T-helper 22 cell (primary cell): ENCODE results near the gene DIRAS2.
"Not testable (repeated sequence)": the region's sequence is repeated elsewhere in the genome, so short reads cannot be mapped to it uniquely, and the experiment has no call there.

ENCODE experiments used
- DNase-seq: peaks from one replicate; pipeline ENCODE4 v3.0.0-alpha.2; 2020; ENCODE audit warnings: low read depth

DIRAS2 gene, protein sequence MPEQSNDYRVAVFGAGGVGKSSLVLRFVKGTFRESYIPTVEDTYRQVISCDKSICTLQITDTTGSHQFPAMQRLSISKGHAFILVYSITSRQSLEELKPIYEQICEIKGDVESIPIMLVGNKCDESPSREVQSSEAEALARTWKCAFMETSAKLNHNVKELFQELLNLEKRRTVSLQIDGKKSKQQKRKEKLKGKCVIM

DNA sequence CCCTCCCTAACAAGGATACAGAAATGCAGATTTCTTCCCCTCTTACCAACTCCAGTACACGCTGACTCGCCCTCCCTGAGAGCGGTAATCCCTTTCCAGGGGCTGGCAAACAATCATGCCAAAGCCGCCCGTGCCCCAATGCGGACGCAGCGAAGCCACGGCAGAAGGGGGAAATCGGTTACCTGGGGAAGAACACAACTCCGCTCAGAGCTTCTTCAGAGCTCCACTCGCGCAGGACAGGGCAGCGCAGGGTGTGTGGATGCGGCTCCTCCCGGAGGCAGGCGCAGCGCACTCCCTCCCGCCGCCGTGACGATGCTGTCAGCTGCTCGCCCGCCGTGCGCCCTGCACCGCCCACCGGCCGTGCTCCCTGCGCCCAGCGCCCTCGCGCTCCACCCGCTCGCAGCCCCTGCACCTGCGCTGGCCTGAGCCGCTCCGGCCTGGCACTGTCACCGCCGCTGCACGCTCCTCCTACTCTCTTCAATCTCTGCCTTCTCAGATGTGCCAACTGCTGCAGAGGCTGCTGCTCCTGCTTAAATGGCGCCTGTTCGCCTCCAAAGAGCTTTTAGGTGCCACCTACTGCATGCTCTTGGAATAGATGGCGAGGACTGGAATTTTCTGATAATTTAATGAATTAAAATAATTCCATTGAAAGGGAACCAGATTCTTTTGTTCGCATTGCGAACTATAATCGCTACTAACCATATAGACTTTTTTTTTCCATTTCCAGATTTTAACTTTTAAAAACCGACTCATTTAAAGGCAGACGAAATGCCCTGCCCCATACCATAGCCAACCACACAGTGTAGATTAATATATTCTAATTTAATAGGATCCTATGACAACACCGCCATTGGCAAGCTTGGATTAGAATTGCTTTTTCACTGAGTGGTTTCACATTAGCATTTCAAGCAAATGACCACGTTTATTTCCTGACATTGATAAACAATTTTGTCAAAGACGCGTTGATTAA, at the start of gene DIRAS2:
DIRAS2 (minus strand) TSS at position 255 of the 970 bp plus-strand sequence. CDS start 28,997 bp downstream, outside the sequence.
- DNase-seq = no peak

DNA sequence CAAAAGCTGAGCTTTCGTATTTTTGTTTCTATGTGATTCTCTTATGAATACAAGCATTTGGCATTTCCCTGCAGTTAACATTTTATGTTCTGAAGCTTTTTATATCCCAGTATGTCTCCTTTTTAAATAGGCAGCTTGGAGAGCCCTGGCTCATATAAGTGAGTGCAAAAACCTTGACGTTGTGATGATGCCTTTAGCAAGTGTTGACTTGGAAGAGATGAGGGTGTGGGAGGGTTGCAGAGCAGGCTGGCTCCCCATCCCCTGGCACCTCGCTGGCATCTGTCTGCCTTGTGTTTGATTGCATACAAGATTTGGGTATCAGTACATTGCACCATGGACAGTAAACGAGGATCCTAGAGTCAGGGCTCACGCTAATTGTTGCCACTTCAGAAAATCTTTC, 42.1 kb upstream of the DIRAS2 start:
- no peak for DNase-seq

DNA sequence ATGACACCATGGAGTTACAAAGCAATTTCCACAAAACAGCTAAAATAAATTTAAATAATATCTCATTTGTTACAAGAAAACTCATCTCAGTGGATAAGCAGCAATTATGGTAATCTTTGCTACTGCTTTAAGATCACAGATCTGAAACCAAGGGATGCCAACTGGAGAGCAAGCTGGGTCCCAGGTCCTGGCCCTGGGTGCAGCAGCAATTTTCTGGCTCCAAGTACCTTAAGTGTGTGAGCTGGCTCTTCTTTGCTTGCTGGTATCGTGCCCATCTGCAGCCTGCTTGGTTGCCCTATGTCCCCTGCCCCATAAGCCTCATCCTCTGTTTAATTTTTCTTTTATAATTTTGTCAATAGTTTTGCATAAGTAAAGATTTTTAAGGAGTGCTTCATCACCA, 41.5 kb upstream of the DIRAS2 start:
- DNase-seq = no peak

DNA sequence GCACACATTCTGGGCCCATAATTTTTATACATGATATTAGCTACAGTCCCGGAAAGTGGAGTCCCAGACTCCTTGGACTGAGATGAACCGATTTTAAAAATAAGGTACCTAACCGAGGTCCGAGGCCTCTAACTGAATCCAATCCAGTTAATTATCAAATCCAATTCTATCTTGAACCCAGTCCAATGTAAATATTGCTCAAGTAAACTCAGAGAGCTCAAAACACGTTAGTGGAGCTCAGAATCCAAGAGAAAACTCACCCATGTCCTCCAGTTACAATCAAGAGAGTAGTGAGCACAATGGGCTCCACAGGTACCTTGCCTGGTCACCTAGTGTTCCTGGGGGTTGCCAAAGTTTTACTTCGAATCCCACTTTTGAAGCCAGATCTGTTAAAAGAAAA, 37.9 kb upstream of the DIRAS2 start:
- no peak for DNase-seq

DNA sequence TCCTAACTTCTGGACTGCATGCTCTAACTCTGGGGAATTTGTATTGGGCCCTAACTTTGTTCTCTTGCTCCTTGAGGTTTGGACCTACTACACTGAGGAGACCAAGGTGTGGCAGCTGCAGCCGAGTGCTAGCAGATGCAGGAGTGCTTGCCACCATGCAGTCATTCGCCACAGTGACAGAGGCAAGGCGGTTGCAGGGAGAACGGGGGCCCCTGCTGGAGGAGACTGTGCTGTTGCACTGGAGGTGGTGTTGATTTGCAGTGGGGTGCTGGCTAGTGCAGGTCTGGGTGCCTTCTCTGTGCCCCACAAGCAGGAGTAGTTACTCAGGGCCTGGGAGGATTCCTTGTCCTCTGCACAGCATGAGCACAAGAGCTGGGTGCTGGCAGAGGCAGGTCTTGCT, 22.4 kb upstream of the DIRAS2 start:
- no peak for DNase-seq

DNA sequence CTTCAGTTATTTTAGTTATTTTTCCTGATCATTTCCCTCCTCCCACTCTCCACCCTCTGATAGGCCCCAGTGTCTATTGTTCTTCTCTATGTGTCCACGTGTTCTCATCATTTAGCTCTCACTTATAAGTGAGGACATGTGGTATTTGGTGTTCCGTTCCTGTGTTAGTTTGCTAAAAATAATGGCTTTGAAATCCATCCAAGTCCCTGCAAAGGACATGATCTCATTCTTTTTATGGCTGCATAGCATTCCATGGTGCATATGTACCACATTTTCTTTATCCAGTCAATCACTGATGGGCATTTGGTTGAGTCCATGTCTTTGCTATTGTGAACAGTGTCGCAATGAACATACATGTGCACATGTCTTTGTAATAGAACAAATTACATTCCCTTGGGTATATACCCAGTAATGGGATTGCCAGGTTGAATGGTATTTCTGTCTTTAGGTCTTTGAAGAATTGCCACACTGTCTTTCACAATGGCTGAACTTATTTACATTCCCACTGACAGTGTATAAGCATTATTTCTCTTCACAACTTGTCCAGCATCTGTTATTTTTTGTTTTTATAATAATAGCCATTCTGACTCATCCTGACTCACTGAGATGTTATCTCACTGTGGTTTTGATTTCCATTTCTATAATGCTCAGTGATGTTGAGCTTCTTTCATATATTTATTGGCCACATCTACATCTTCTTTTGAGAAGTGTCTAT, 17.2 kb upstream of the DIRAS2 start:
- DNase-seq = no peak

DNA sequence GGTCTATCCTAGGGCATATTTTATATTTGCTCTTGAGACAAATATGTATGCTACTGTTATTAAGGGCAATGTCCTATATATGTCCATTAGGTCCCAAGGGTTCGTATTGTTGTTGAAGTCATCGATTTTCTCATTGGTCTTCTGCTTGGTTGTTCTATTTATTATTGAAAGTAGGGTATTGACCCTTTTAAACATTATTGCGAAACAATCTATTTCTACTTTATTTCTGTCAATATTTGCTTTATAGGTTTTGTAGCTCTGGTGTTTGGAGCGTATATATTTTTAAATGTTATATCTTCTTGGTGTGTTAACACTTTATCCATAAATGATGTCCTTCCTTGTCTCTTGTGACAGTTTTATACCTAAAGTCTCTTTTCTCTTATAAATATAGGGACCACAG, 16.2 kb upstream of the DIRAS2 start:
- DNase-seq = no peak

DNA sequence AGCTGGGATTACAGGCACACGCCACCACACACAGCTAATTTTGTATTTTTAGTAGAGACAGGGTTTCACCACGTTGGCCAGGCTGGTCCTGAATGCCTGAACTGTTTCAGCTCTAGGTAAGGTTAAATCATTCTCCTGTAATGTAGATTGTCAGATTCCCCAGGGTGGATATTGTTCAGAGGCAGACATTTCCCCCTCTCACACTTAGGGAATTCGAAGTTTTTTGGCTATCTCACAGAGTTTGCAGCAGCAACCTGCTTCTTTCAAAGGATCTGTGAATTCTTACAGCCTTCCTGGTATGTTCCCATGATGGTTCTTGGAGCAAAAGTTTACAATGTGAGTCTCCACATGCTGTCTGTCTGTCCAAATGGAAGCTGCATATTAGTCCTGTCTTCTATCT, 15.6 kb upstream of the DIRAS2 start:
- DNase-seq = no peak

DNA sequence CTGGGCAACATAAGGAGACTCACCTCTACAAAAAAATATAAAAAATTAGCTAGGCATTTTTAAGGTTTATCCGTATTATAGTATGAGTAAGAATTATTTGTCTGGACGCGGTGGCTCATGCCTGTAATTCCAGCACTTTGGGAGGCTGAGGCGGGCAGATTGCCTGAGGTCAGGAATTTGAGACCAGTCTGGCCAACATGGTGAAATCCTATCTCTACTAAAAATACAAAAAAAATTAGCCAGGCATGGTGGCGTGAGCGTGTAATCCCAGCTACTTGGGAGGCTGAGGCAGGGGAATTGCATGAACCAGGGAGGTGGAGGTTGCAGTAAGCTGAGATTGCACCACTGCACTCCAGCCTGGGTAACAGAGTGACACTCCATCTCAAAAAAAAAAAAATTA, 14.3 kb upstream of the DIRAS2 start:
- DNase-seq = not testable (repeated sequence)

DNA sequence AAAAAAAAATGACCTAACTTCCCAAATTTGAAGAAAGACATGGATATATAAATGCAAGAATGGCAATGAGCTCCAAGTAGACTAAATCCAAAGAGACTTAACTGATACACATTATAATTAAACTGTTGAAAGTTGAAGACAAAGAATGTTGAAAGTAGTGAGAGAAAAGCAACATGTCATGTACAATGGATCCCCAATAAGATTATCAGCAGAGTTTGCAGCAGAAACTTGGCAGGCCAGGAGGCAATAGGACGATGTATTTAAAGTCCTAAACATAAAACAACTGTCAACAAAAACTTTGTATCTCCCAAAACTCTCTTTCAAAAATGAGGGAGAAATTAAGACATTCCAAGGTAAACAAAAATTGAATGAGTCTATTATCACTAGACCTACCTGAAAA, 8.6 kb upstream of the DIRAS2 start:
- no peak for DNase-seq

DNA sequence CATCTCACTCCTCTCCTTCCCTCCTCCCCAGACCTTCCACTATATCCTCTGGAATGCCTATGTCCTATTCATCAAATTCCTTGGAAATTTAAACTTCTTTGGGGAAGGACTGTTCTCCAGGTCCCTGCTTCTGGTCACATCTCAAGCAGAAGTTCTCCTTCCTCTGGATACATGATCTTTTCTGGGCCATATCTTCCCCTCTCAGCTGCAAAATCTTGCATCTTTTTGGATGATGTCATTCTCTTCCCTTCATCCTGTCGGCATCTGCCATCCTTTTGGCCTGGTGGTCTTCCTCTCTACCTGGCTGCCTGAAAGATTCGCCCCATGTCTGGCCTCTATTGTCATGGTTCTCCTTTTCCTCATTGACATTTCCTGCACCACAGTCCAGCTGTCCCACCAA, 5.2 kb upstream of the DIRAS2 start:
- DNase-seq = no peak

DNA sequence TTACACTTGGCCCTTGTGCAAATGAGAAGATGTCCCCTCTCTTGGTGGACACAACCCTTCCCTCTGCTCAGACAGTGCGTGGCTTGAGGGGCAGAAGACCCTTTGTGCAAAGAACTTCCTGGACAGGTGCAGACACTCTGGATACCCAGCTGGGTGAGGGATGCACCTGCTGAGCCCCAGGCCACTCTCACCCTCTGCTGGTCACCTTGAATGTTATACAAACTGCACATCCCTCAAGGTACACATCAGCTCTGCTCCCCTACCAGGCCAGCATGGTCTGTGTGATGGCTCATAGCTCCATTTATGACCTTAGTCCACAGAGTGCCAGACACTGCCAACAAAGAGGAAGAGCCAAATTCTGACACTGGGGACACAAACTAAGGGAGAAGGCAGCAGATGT, 3.1 kb upstream of the DIRAS2 start:
- DNase-seq = no peak

DNA sequence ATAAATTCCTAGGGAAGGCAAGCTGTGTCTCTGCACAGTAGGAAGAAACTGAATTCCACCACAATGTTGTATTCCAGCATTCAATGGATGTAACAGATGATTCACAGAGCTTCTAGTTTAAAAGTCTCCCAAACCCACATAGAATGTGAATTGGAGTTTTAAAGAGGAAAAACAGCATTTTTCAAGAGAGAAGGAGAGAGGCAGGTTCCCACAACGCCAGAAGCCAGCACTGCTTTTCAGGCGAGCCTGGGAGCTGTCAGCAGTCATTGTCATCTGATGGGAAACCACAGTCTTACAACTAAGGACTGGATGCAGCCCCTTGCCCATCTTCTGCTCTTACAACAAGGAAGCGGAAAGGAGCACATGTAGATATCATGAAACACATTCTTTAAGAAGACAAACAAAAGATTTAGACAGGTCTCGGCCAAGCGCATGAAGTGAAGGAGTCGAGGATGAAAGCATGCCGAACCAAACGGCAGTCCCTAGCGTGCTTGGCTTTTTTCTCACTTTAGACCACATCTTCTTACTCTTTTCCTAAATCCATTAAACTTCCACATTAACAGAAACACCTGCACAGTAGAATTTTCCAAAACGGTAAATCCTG, 638 bp downstream of the DIRAS2 start:
- DNase-seq = no peak

DNA sequence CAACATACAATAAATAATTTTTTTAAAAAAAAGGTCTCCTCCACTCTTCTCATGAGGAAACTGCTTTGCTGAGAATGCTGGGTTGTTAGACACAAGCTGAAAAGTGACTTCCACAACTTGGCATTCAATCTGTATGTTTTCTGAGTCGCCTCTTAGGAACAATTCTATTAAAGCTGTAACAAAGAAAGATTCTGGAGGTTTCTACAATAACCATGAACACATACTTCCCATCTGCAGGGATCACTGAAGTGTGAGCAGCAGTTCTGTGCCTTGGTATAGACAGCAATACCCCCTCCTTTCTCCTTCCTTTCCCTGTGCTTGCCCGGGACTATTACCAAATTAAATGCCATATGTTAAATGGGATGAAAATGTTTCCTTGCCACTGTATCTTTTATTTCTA, 1.5 kb downstream of the DIRAS2 start:
- DNase-seq = no peak

DNA sequence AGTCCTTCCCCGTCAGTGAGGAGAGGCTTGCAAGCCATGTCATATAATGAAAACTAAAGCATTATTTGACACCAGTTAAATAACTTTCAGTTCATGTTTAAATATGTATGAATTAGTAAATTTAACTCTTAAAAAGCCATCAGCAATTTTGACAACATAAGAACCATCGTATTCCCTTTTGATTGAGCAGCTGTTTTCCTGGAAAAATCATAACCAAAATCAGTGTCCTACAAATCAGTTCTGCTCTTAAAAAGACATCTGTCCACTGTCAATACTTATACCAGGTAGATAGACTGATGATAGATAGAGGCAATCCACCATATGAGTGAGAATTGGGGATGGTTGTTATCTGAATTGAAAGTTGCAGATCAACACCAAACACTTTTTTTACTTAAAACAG, 2.3 kb downstream of the DIRAS2 start:
- no peak for DNase-seq

DNA sequence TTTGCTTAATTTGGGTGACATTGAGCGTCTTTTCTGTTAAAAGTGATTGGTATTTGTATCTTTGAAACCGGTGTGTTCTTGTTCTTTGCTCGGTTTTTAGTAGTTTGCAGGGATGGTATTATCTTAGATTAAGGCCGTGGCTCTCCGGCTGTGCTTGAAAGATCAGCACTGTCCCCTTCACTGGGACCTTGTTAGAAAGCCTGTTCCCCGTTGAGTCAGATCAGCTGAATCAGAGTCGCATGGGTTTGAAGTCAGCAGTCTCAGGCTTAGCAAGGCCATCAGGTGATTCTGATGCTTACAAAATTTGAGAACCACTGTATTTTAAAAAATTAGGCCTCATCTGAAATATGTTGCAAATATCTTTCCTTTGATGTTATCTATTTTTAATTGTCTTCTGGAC, 5.0 kb downstream of the DIRAS2 start:
- DNase-seq = no peak

DNA sequence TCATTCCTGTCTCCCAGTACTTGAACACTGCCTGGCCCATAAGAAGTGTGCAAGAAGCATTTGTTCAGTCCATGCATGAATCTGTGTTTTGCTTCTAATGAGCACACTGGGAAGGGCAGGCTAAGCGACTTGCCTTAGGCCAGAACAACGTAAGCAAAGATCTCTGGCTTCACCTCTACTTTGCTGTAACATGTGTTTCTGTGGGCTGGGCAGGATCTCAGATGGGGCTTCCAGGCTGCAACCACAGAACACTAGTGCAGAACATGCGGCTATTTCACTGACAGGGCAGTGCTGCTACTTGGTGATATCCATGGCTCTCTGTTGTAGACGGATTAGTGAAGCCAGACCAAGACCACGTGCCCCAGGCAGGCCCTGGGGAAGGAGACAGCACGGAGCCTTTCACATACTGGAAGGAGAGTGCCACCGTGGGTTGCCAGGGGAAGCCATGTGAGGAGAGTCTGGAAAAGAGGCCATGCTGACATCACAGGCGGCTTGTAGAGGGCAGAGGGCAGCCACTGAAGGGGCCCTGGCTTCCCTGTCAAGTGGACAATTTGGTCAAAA, 9.9 kb downstream of the DIRAS2 start:
- DNase-seq = no peak

DNA sequence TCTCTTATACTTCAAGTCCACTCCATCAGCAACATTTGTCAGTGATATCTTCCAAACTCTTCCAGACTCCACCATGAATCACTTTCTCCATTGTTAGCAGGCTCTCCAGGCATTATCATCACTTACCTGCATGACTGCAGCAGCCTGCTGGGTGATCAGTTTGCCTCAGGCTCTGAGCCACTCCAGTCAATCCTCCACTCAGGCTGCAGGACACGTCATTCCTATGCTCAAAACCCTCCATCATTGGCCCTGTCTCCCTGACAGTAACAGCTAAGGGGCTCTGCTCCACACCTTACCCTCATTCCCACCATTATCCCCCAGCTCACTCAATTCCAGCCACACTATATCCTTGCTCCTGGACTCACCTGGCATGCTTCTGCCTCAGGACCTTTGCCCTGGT, 10.7 kb downstream of the DIRAS2 start:
- no peak for DNase-seq

DNA sequence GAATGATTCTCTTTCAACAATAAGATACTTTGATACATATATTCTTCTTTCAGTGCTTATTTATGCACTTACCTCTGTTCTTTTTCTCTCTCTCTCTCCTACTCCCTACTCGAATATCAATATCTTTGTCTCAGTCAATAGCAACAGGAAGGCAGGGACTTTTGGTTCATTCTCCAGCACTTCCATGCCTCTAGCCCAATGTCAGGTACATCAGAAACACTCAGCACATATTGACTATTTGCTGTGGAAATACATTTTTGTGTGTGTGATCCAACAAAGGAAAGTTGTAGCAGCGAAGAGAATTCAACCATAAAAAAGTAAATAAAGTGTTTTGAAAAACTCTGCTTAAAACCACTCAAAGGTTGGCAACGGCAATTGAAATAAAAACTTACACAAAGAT, 12.6 kb downstream of the DIRAS2 start:
- no peak for DNase-seq

DNA sequence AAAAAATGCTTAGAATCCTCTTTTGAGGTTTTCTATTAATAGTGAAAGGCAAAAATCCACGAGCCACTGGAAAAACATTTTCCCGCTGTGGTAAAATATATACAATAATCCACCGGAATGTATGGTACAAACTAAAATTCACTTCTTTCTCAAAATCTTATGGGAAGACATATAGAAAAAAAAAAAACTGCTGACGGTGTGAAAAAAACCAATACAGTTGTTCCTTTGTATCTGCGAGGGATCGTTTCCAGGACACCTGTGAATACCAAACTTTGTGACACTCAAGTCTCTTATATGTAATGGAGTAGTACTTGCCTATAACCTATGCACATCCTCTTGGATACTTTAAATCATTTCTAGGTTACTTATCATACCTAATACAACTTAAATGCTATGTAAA, 13.3 kb downstream of the DIRAS2 start:
- no peak for DNase-seq

DNA sequence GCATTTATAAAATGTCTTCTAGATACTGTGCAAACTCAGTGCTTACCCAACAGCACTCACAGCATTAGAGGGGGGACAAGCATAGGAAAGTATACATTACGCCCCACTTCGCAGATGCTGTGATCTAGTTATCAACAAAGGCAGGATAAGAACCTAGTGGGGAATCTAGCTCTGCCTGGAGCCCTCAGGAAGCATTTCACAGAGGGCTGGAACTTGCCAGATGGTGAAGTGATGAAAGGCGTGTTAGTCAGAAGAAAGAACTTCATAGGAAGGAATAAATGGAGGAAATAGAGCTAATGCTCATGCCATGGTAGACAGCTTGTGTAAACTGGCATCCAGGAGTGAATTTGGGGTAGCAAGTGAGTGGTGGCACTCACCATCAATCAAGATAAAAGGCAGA, 25.8 kb downstream of the DIRAS2 start:
- no peak for DNase-seq

DNA sequence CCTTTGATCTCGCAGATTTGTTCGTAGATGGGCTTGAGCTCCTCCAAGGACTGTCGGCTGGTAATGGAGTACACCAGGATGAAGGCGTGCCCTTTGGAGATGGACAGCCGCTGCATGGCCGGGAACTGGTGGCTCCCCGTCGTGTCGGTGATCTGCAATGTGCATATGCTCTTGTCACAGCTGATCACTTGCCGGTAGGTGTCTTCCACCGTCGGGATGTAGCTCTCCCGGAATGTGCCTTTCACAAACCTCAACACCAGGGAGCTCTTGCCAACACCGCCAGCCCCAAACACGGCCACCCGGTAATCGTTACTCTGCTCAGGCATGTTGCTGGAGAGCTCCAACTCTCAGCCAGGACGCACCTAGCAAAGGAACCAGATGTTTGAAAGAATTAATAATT, 29.1 kb downstream of the DIRAS2 start:
- DNase-seq = no peak
